GM13977 (cell line): ENCODE measurements around the gene TMEM11.

ENCODE experiments used
- DNase-seq: peaks from one replicate; pipeline ENCODE4 v3.0.0; 2012; ENCODE audit warnings: low spot score
- in situ Hi-C: fragments of 300-500 bp; cut with MboI; formaldehyde crosslinking; loops from one replicate; pipeline ENCODE4 v1.12.0; 2022; ENCODE audit warnings: low sequenced_read_pairs, low pct_unique_long_range_greater_than_20kb, mixed read lengths, inconsistent platforms; ENCODE audit not compliant: unreplicated experiment
- TF ChIP-seq, protein P1 (sequence below): IDR thresholded peaks from 2 replicates; pipeline ENCODE4 v1.5.1; 2012; ENCODE audit warnings: mild to moderate bottlenecking, control low read depth; ENCODE audit not compliant: insufficient read depth; ENCODE audit errors: extremely low read depth, missing control alignments

TMEM11 gene, protein sequence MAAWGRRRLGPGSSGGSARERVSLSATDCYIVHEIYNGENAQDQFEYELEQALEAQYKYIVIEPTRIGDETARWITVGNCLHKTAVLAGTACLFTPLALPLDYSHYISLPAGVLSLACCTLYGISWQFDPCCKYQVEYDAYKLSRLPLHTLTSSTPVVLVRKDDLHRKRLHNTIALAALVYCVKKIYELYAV

DNA sequence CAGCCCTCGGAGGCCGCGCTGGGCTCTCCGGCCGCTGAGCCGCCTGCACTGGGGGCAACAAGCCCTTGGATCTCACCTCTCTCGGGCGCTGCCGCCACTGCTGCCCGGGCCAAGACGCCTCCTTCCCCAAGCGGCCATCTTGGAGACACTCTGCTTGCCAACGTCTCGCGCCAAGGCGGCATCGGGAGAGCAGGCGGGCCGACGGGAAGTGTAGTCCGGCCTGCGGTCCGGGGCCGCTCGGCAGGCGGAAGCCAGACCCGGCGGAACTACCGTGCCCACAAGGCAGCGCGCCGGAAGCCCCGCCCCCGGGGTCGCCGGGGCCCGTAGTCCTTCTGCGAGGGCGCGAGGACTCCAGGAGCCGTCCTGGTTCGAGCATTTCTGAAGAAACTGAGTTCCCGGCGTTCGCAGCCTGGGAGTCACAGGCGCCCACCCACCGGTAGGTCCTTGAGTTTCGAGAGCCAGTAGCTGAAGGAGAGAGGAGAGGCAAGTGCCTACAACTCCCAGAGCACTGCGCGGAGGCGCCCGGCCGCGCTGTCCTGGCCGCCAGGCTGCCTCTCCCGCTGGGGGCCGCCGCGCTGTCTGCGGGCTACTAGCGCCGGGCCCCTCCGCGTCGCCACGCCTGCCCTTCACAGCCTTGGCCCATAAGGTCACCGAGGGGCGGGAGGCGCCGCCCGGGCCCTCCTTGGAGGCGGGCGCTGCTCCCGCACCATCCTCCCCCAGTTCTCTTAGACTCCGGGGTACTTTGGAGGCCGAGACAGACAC, at the start of gene TMEM11:
TMEM11 (minus strand) TSS at position 147 of the 762 bp plus-strand sequence; CDS start at position 138, 9 bp downstream.
- peak; percentile 99 for DNase-seq
- in situ Hi-C loops, result no loop called here
- TF ChIP-seq, protein P1, sequence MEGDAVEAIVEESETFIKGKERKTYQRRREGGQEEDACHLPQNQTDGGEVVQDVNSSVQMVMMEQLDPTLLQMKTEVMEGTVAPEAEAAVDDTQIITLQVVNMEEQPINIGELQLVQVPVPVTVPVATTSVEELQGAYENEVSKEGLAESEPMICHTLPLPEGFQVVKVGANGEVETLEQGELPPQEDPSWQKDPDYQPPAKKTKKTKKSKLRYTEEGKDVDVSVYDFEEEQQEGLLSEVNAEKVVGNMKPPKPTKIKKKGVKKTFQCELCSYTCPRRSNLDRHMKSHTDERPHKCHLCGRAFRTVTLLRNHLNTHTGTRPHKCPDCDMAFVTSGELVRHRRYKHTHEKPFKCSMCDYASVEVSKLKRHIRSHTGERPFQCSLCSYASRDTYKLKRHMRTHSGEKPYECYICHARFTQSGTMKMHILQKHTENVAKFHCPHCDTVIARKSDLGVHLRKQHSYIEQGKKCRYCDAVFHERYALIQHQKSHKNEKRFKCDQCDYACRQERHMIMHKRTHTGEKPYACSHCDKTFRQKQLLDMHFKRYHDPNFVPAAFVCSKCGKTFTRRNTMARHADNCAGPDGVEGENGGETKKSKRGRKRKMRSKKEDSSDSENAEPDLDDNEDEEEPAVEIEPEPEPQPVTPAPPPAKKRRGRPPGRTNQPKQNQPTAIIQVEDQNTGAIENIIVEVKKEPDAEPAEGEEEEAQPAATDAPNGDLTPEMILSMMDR, result no peak

DNA sequence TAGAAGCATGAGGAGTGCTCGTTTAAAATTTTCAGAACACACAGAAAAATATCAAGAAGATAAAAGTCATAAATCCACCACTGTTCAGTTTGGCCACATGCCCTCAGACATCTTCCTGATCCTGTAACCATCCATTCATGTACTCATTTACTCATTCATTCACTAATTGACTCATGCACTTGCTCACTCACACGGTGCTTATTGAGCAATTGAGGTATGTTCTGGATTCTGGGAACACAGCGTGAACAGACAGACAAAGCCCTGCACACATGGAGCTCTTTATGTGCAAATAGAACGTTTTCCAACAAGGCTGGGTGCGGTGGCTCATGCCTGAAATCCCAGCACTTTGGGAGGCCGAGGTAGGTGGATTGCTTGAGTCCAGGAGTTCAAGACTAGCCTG, 49.4 kb upstream of the TMEM11 start:
- in situ Hi-C loops, result no loop called here
- DNase-seq, result no peak
- TF ChIP-seq, protein P1, result no peak

DNA sequence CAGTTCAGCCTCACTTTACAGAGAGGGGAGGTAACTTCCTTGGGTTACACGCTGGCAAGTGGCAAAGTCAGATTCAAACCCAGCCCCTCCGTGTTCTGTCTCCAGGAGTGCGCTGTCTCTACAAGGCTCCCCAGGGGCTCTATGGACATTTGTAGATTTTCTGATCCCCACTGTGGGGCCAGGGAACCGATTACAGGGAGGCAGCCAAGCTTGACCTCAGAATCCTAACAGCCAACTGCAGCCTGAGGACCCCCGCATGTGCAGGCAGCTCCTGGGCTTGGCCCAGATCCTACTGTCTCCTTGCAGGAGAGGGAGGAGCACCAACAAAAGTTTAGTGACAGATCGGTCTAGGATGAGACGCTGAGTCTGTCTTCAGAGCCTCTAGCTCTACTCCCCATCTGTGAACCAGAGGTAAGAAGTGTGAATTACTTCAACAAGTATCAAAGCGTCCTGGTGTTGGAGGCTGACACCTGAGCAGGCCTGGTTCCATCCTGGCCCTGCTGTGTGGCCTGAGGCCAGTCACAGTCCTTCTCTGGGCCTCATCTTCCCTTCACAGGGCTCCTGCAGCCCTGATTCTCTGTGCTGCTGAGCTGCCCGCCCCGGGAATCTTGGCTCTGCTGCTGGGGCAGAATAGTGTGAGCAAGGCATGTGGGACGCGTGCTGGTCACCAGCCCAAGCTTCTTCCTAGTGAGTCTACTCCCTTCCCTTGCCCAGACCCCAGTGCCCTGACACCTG, 48.5 kb upstream of the TMEM11 start:
- in situ Hi-C loops, result no loop called here
- no peak for DNase-seq
- TF ChIP-seq, protein P1, result no peak

DNA sequence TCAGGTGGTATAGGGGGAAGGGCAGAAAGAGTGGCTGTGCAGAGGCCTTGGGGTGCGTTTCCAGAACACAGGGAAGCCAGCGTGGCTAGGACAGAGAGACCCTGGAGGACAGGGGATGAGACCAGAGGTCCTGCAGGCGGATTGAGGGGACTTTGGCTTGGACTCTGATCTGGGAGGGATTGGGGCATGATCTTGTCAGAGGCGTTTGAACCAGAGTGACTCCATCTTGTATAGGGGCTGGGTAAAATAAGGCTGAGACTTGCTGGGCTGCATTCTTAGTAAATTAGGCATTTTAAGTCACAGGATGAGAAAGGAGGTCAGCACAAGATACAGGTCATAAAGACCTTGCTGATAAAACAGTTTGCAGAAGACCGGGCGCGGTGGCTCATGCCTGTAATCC, 44.6 kb upstream of the TMEM11 start:
- DNase-seq, result no peak
- TF ChIP-seq, protein P1, result no peak
- in situ Hi-C loops, result no loop called here

DNA sequence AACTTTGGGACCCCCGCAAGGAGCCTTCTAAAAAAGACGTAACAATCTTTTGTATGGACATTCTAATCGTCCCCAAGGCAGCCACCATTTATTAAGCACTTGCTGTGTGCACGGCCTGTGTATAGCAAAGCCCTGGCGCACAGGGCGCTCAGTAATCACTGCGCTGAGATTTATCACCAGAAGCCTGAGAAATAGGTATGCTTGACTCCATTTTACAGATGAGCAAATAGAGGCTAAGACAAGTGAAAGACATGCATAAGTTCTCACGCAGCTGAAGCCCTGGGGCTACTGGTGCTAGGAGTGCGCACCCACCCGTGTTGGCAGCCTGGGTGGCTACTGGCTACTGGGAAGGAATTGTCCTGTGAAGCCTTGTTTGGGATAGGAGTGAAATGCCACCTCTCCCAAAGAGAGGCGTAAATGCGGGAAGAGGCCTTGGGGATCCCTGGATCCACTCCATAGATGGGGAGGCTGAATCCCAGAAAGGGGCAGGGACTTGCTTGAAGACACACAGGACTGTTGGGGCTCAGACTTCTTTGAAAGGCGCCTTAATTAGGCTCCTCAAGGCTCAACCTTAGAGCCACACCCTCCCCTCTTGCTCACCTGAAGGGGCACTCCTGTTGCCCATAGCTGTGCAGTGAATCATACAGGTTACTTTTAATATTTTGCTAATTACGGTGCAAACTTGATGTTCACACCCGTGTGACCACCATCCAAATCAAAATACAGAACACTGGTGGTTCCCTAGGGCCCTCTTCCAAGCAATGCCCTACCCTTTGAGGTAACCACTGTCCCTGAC, 39.9 kb upstream of the TMEM11 start:
- TF ChIP-seq, protein P1, result no peak
- in situ Hi-C loops, result no loop called here
- no peak for DNase-seq

DNA sequence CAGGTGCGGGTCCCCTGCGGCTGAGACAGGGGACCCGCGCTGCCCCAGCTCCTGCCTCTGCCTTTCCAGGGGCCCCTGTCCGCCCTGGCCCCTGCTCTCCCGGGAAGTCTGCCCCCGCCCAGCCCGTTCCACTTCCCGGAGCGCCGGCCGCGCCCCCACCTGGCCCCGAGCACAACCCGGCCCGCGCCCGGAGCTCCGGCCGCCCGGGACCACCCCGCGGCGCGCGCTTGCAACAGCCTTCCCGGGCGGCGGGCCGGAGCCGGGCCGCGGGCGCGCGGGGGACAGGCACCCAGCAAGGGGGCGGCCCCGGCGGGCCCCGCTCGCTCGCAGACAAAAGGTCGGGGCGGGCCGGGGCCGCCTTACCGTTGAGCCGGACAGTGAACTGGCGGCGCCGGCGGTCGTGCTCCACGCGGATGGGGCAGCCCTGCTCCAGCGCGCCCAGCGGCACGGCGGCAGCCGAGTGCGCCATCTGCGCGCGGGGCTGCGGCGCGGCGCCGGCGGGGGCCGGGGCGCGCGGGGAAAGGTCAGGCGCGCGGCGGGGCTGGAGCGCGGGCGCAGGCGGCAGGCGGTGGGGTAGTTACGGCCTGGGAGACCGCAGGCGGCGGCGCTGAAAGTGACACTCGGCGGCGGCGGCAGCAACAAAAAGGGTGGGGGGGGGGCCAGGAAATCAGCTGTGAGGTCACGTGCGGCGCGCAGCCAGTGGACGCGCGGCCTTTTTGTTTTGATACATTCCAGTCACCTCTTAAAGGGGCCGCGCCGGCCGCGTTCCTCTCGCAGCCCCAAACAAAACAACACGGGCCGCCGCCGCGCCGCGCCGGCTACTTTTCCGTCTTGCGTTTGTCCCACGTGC, 39.1 kb upstream of the TMEM11 start, which contains the start of gene NATD1:
NATD1 (minus strand) TSS at position 615 of the 850 bp plus-strand sequence; CDS start at position 469, 146 bp downstream.
- DNase-seq, result peak; percentile 93
- TF ChIP-seq, protein P1, result no peak
- in situ Hi-C loops, result no loop called here
